SK-N-SH treated with all-trans-retinoic acid at 6 μM for 48 hours (cell line): ENCODE measurements around the gene PER1.
A peak's percentile ranks its signal among the peaks of the same experiment; 100 is the strongest.

Source experiments
- ATAC-seq: fragments of 200-7000 bp; cut with Tn5 transposase; 3 replicates; pipeline ENCODE4 v1.9.1; 2020; ENCODE audit warnings: mild to moderate bottlenecking, moderate library complexity
- ARNTL ChIP-seq: fragments of 450-650 bp; formaldehyde crosslinking; IDR thresholded peaks from 2 replicates; pipeline ENCODE4 v1.5.0; 2020; ENCODE audit warnings: low read depth, mild to moderate bottlenecking, moderate library complexity, borderline replicate concordance
- BACH2 ChIP-seq: fragments of 250-450 bp; sonication (Bioruptor Pico); IDR thresholded peaks from 2 replicates; pipeline ENCODE4 v1.9.0; 2021; ENCODE audit warnings: mild to moderate bottlenecking, borderline replicate concordance
- CREB5 ChIP-seq: fragments of 250-450 bp; sonication (Bioruptor Pico); IDR thresholded peaks from 2 replicates; pipeline ENCODE4 v1.5.1; 2020; ENCODE audit warnings: low read depth, mild to moderate bottlenecking, moderate library complexity
- CSDC2 ChIP-seq: fragments of 250-450 bp; sonication (Bioruptor Pico); IDR thresholded peaks from 2 replicates; pipeline ENCODE4 v1.5.0; 2020; ENCODE audit warnings: mild to moderate bottlenecking, moderate library complexity
- CSRNP3 ChIP-seq: fragments of 250-450 bp; sonication (Bioruptor Pico); IDR thresholded peaks from 2 replicates; pipeline ENCODE4 v1.5.1; 2021; ENCODE audit warnings: mild to moderate bottlenecking, moderate library complexity
- ESRRG ChIP-seq: fragments of 250-450 bp; sonication (Bioruptor Pico); IDR thresholded peaks from 2 replicates; pipeline ENCODE4 v1.6.1; 2021; ENCODE audit warnings: mild to moderate bottlenecking
- GLIS3 ChIP-seq: fragments of 250-450 bp; sonication (Bioruptor Pico); IDR thresholded peaks from 2 replicates; pipeline ENCODE4 v1.5.0; 2020; ENCODE audit warnings: mild to moderate bottlenecking, moderate library complexity
- ISL1 ChIP-seq: fragments of 250-450 bp; sonication (Bioruptor Pico); IDR thresholded peaks from 2 replicates; pipeline ENCODE4 v2.1.2; 2022; ENCODE audit warnings: mild to moderate bottlenecking, moderate library complexity
- OSR1 ChIP-seq: fragments of 250-450 bp; sonication (Bioruptor Pico); IDR thresholded peaks from 2 replicates; pipeline ENCODE4 v1.8.0; 2022; ENCODE audit warnings: moderate library complexity, mild to moderate bottlenecking, inconsistent platforms
- PATZ1 ChIP-seq: fragments of 250-450 bp; sonication (Bioruptor Pico); IDR thresholded peaks from 2 replicates; pipeline ENCODE4 v1.8.0; 2020; ENCODE audit warnings: mild to moderate bottlenecking, moderate library complexity, borderline replicate concordance
- POU6F1 ChIP-seq: fragments of 250-450 bp; sonication (Bioruptor Pico); IDR thresholded peaks from 2 replicates; pipeline ENCODE4 v1.8.0; 2021; ENCODE audit warnings: low read depth, mild to moderate bottlenecking, moderate library complexity, borderline replicate concordance
- PPARA ChIP-seq: fragments of 250-450 bp; sonication (Bioruptor Pico); IDR thresholded peaks from 2 replicates; pipeline ENCODE4 v1.5.0; 2020; ENCODE audit warnings: mild to moderate bottlenecking, borderline replicate concordance
- RARB ChIP-seq: fragments of 250-450 bp; sonication (Bioruptor Pico); IDR thresholded peaks from 2 replicates; pipeline ENCODE4 v1.8.0; 2021; ENCODE audit warnings: mild to moderate bottlenecking, moderate library complexity
- SNAI2 ChIP-seq: fragments of 250-450 bp; sonication (Bioruptor Pico); IDR thresholded peaks from 2 replicates; pipeline ENCODE4 v1.5.0; 2020; ENCODE audit warnings: mild to moderate bottlenecking, moderate library complexity
- TCF4 ChIP-seq: fragments of 250-450 bp; sonication (Bioruptor Pico); IDR thresholded peaks from 2 replicates; pipeline ENCODE4 v1.8.0; 2021; ENCODE audit warnings: mild to moderate bottlenecking, moderate library complexity, borderline replicate concordance
- TOX ChIP-seq: fragments of 250-450 bp; sonication (Bioruptor Pico); IDR thresholded peaks from 2 replicates; pipeline ENCODE4 v1.8.0; 2021; ENCODE audit warnings: mild to moderate bottlenecking, moderate library complexity, borderline replicate concordance
- TSHZ2 ChIP-seq: fragments of 250-450 bp; sonication (Bioruptor Pico); IDR thresholded peaks from 2 replicates; pipeline ENCODE4 v1.5.0; 2020; ENCODE audit warnings: mild to moderate bottlenecking, moderate library complexity
- ZC3H10 ChIP-seq: fragments of 250-450 bp; sonication (Bioruptor Pico); IDR thresholded peaks from 2 replicates; pipeline ENCODE4 v1.5.1; 2021; ENCODE audit warnings: mild to moderate bottlenecking, moderate library complexity
- ZFP3 ChIP-seq: fragments of 250-450 bp; sonication (Bioruptor Pico); IDR thresholded peaks from 2 replicates; pipeline ENCODE4 v1.5.0; 2020; ENCODE audit warnings: mild to moderate bottlenecking, moderate library complexity
- ZFP30 ChIP-seq: fragments of 450-650 bp; formaldehyde crosslinking; IDR thresholded peaks from 2 replicates; pipeline ENCODE4 v1.5.0; 2022; ENCODE audit warnings: mild to moderate bottlenecking, moderate library complexity
- ZNF565 ChIP-seq: fragments of 450-650 bp; formaldehyde crosslinking; conservative IDR thresholded peaks from 2 replicates; pipeline ENCODE4 v1.5.0; 2020; ENCODE audit warnings: low read depth, mild to moderate bottlenecking, moderate library complexity
- ZNF70 ChIP-seq: fragments of 450-650 bp; formaldehyde crosslinking; IDR thresholded peaks from 2 replicates; pipeline ENCODE4 v1.5.0; 2020; ENCODE audit warnings: mild to moderate bottlenecking, moderate library complexity
- ZNF8 ChIP-seq: fragments of 450-650 bp; formaldehyde crosslinking; IDR thresholded peaks from 2 replicates; pipeline ENCODE4 v1.5.0; 2020; ENCODE audit warnings: mild to moderate bottlenecking, moderate library complexity

Gene PER1

GRCh38 chr17:8152112-8152775 is at the start of gene PER1:
TSS of gene PER1 (minus strand) at chr17:8152404. CDS start at chr17:8150706, 1,698 bp downstream.
- peak; percentile 53 for ATAC-seq
- TF ChIP-seq RARB (no peak; the same call in 1 of the 2 replicates), ZC3H10 (CRISPR knock-in tag) (0 out of 2 replicates have a peak, but pooled peaks have one; percentile 5), ISL1 (no peak), GLIS3 (CRISPR knock-in tag) (0 out of 2 replicates have a peak, but pooled peaks have one; percentile 23), ESRRG (no peak), ZFP3 (CRISPR knock-in tag) (no peak), TSHZ2 (CRISPR knock-in tag) (peak; percentile 52; the same call in 1 of the 2 replicates), TOX (CRISPR knock-in tag) (no peak), ZNF70 (CRISPR knock-in tag) (no peak), ZNF8 (CRISPR knock-in tag) (no peak), ARNTL (CRISPR knock-in tag) (peak; percentile 89), PPARA (CRISPR knock-in tag) (no peak), ZFP30 (no peak), CSDC2 (no peak; the same call in 1 of the 2 replicates), OSR1 (CRISPR knock-in tag) (no peak), CREB5 (no peak), CSRNP3 (no peak), POU6F1 (CRISPR knock-in tag) (no peak), BACH2 (CRISPR knock-in tag) (no peak), TCF4 (CRISPR knock-in tag) (no peak), SNAI2 (no peak), PATZ1 (CRISPR knock-in tag) (peak; percentile 25; the same call in 1 of the 2 replicates), ZNF565 (CRISPR knock-in tag) (no peak)

GRCh38 chr17:8192070-8192815 is 40.0 kb upstream of the PER1 start:
- peak; percentile 52 for ATAC-seq
- TF ChIP-seq TSHZ2 (CRISPR knock-in tag) (no peak), PATZ1 (CRISPR knock-in tag) (no peak), TCF4 (CRISPR knock-in tag) (no peak), ARNTL (CRISPR knock-in tag) (no peak), RARB (no peak), CSRNP3 (no peak)
